HCT116 (cell line): Measurements from ENCODE around the gene DDX53. TPM values are rescaled to one million over a fixed set of nuclear protein-coding genes. Genes with fewer than 3 reads are reported as not detected.

Source experiments
- ATAC-seq: fragments of 200-7000 bp; cut with Tn5 transposase; 2 replicates; pipeline ENCODE4 v1.9.1; 2020; ENCODE audit warnings: mild to moderate bottlenecking, moderate library complexity
- BruUV-seq: library from RNA; stranded (reverse); fragments of 400-500 nt; replicated peaks from 2 replicates; lab custom pipeline; 2021; lab: Mats Ljungman, UMichigan
- CTCF ChIA-PET: fragments of 300-600 bp; sonication (Branson Sonifier 250); formaldehyde crosslinking; loops from one replicate; lab custom pipeline; 2021; ENCODE audit warnings: antibody characterized with exemption; lab: Charles Lee
- POLR2A ChIA-PET: fragments of 300-600, 350-600 bp; sonication (Branson Sonifier 250); formaldehyde crosslinking; loops from one replicate; lab custom pipeline; 2021; ENCODE audit warnings: antibody characterized with exemption; lab: Charles Lee
- RAD21 ChIA-PET, 2 experiments: fragments of 300-600 bp; sonication (Branson Sonifier 250); formaldehyde crosslinking; loops; one replicate each; lab custom pipeline; 2023; ENCODE audit warnings: low total read pairs in 2 of 2; ENCODE audit not compliant: uncharacterized antibody in 2 of 2, unreplicated experiment in 2 of 2, low non-redundant PET in 1 of 2; lab: Charles Lee
- DNase-seq: peaks from one replicate; pipeline ENCODE4 v3.0.0-alpha.2; 2010; ENCODE audit warnings: low read depth, low spot score
- H2AFZ ChIP-seq: fragments of 200-600 bp; shearing (Covaris generic), sonication (generic); 2 replicates; pipeline ENCODE4 v1.6.1; 2017; ENCODE audit warnings: low read depth, mixed run types, mixed read lengths, antibody characterized with exemption, low read length; ENCODE audit not compliant: poor library complexity, severe bottlenecking
- H3K27ac ChIP-seq: 2 replicates; pipeline ENCODE4 v1.5.1; 2012; ENCODE audit warnings: low read depth, low read length
- H3K27me3 ChIP-seq: fragments of 200-600 bp; sonication (generic); 2 replicates; pipeline ENCODE4 v1.6.1; 2016; ENCODE audit warnings: mixed run types, low read length, mixed read lengths; ENCODE audit not compliant: insufficient read depth
- H3K36me3 ChIP-seq, 2 experiments: fragments of 200-500 bp in 1 of 2; fragments of 200-600 bp in 1 of 2; sonication (Bioruptor generic) in 1 of 2; sonication (generic) in 1 of 2; 2 replicates each; pipeline versions ENCODE4 v1.5.1 to v1.6.1; 2014 to 2016; ENCODE audit warnings: low read length in 2 of 2, inconsistent platforms in 1 of 2, mixed read lengths in 1 of 2, mixed run types in 1 of 2; ENCODE audit not compliant: insufficient read depth in 2 of 2, control insufficient read depth in 1 of 2
- H3K4me1 ChIP-seq, 2 experiments: fragments of 200-600 bp in 1 of 2; sonication (generic) in 1 of 2; 2 replicates each; pipeline versions ENCODE4 v1.5.1 to v1.6.1; 2012 to 2017; ENCODE audit warnings: low read length in 2 of 2, inconsistent platforms in 1 of 2, mild to moderate bottlenecking in 1 of 2, mixed read lengths in 1 of 2, mixed run types in 1 of 2, moderate library complexity in 1 of 2; ENCODE audit not compliant: insufficient read depth in 2 of 2, control insufficient read depth in 1 of 2
- H3K4me2 ChIP-seq: fragments of 200-600 bp; sonication (generic); 2 replicates; pipeline ENCODE4 v1.6.1; 2017; ENCODE audit warnings: mixed run types, low read length, mixed read lengths
- H3K4me3 ChIP-seq, 2 experiments: fragments of 200-600 bp in 1 of 2; sonication (generic) in 1 of 2; replicated peaks in 1 of 2; 2 replicates each; pipeline ENCODE4 v1.5.1; 2011 to 2016; ENCODE audit warnings: low read length in 2 of 2, control low read depth in 1 of 2, low read depth in 1 of 2, mild to moderate bottlenecking in 1 of 2, mixed read lengths in 1 of 2, mixed run types in 1 of 2
- H3K79me2 ChIP-seq: fragments of 200-600 bp; sonication (generic); 2 replicates; pipeline ENCODE4 v1.6.1; 2017; ENCODE audit warnings: mild to moderate bottlenecking, mixed run types, low read length, moderate library complexity, mixed read lengths; ENCODE audit not compliant: insufficient read depth
- H3K9ac ChIP-seq: fragments of 200-600 bp; sonication (generic); 2 replicates; pipeline ENCODE4 v1.6.1; 2016; ENCODE audit warnings: low read length, mixed read lengths
- H3K9me2 ChIP-seq: fragments of 200-600 bp; sonication (generic), shearing (Covaris generic); 2 replicates; pipeline ENCODE4 v1.6.1; 2017; ENCODE audit warnings: mixed run types, mild to moderate bottlenecking, moderate library complexity; ENCODE audit not compliant: insufficient read depth
- H3K9me3 ChIP-seq, 2 experiments: fragments of 200-500 bp in 1 of 2; fragments of 200-600 bp in 1 of 2; sonication (Bioruptor generic) in 1 of 2; sonication (generic) in 1 of 2; 2 replicates each; pipeline ENCODE4 v1.6.1; 2014 to 2017; ENCODE audit warnings: low read length in 2 of 2, mixed read lengths in 2 of 2, inconsistent platforms in 1 of 2, low read depth in 1 of 2, mild to moderate bottlenecking in 1 of 2, mixed run types in 1 of 2, moderate library complexity in 1 of 2; ENCODE audit not compliant: control insufficient read depth in 1 of 2, insufficient read depth in 1 of 2
- H4K20me1 ChIP-seq: fragments of 200-600 bp; sonication (generic), shearing (Covaris generic); 2 replicates; pipeline ENCODE4 v1.6.1; 2017; ENCODE audit warnings: mixed run types, mild to moderate bottlenecking, moderate library complexity; ENCODE audit not compliant: insufficient read depth
- CBX3 ChIP-seq: IDR thresholded peaks from 2 replicates; pipeline ENCODE4 v1.6.1; 2012; ENCODE audit warnings: low read depth
- EGR1 ChIP-seq: IDR thresholded peaks from 2 replicates; pipeline ENCODE4 v1.6.1; 2012; ENCODE audit warnings: low read depth
- EZH2 ChIP-seq: fragments of 200-600 bp; sonication (generic); IDR thresholded peaks from 2 replicates; pipeline ENCODE4 v1.6.1; 2017; ENCODE audit warnings: antibody characterized with exemption, mixed run types
- EZH2phosphoT487 ChIP-seq: fragments of 200-600 bp; IDR thresholded peaks from 2 replicates; pipeline ENCODE4 v1.6.1; 2018; ENCODE audit warnings: antibody characterized with exemption, borderline replicate concordance
- RAD21 ChIP-seq: IDR thresholded peaks from 2 replicates; pipeline ENCODE4 v1.6.1; 2012; ENCODE audit warnings: low read depth, mild to moderate bottlenecking
- SIN3A ChIP-seq: IDR thresholded peaks from 2 replicates; pipeline ENCODE4 v1.6.1; 2012; ENCODE audit warnings: low read depth
- SRF ChIP-seq: IDR thresholded peaks from 2 replicates; pipeline ENCODE4 v1.6.1; 2012; ENCODE audit warnings: low read depth
- TCF7L2 ChIP-seq: IDR thresholded peaks from 2 replicates; pipeline ENCODE4 v1.7.0; 2011; ENCODE audit warnings: borderline replicate concordance, inconsistent platforms; ENCODE audit not compliant: insufficient read depth, insufficient read length; ENCODE audit errors: extremely low read depth
- YY1 ChIP-seq: IDR thresholded peaks from 2 replicates; pipeline ENCODE4 v1.6.1; 2011; ENCODE audit warnings: low read length, low read depth, moderate library complexity, mild to moderate bottlenecking; ENCODE audit not compliant: insufficient replicate concordance; ENCODE audit errors: extremely low read depth
- ZBTB33 ChIP-seq: IDR thresholded peaks from 2 replicates; pipeline ENCODE4 v1.6.1; 2011; ENCODE audit warnings: mild to moderate bottlenecking, low read length, moderate library complexity; ENCODE audit not compliant: insufficient replicate concordance; ENCODE audit errors: extremely low read depth
- ZNF274 ChIP-seq: fragments of 200-500 bp; sonication (Bioruptor generic); IDR thresholded peaks from 2 replicates; pipeline ENCODE4 v1.6.1; 2014; ENCODE audit warnings: mild to moderate bottlenecking, low read depth, low read length, inconsistent platforms
- intact Hi-C: fragments of 100-400 bp; cut with micrococcal nuclease; formaldehyde crosslinking; loops from 2 replicates; pipeline ENCODE4 v1.10.0; 2022
- total RNA-seq: library from RNA; stranded (reverse); gene quantifications from one replicate; pipeline ENCODE4 v1.2.1, GENCODE V29; 2021; ENCODE audit not compliant: unreplicated experiment
- TF ChIP-seq, protein P1 (sequence below): IDR thresholded peaks from 2 replicates; pipeline ENCODE4 v1.6.1; 2012
- TF ChIP-seq, protein P2 (sequence below), 3 experiments: fragments of 200-600 bp in 1 of 3; sonication (generic) in 1 of 3; IDR thresholded peaks in 2 of 3; conservative IDR thresholded peaks in 1 of 3; 2 replicates each; pipeline ENCODE4 v1.5.1; 2012 to 2017; ENCODE audit warnings: low read depth in 2 of 3, low read length in 2 of 3, antibody characterized with exemption in 1 of 3, borderline replicate concordance in 1 of 3, control low read depth in 1 of 3, mild to moderate bottlenecking in 1 of 3, mixed read lengths in 1 of 3, mixed run types in 1 of 3, moderate library complexity in 1 of 3; ENCODE audit not compliant: insufficient read depth in 1 of 3
- TF ChIP-seq, protein P3 (sequence below): IDR thresholded peaks from 2 replicates; pipeline ENCODE4 v1.6.1; 2012; ENCODE audit warnings: low read depth

Gene DDX53
- total RNA-seq, 1 experiment from 2014 or later: not detected

- TF ChIP-seq ZBTB33 (no peak), EZH2phosphoT487 (no peak), ZNF274 (no peak), EZH2 (no peak), YY1 (no peak), CBX3 (no peak), TCF7L2 (no peak), SRF (no peak), RAD21 (no peak), SIN3A (no peak), EGR1 (no peak)
- TF ChIP-seq, protein P1, sequence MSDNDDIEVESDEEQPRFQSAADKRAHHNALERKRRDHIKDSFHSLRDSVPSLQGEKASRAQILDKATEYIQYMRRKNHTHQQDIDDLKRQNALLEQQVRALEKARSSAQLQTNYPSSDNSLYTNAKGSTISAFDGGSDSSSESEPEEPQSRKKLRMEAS: no peak
- TF ChIP-seq, protein P2, sequence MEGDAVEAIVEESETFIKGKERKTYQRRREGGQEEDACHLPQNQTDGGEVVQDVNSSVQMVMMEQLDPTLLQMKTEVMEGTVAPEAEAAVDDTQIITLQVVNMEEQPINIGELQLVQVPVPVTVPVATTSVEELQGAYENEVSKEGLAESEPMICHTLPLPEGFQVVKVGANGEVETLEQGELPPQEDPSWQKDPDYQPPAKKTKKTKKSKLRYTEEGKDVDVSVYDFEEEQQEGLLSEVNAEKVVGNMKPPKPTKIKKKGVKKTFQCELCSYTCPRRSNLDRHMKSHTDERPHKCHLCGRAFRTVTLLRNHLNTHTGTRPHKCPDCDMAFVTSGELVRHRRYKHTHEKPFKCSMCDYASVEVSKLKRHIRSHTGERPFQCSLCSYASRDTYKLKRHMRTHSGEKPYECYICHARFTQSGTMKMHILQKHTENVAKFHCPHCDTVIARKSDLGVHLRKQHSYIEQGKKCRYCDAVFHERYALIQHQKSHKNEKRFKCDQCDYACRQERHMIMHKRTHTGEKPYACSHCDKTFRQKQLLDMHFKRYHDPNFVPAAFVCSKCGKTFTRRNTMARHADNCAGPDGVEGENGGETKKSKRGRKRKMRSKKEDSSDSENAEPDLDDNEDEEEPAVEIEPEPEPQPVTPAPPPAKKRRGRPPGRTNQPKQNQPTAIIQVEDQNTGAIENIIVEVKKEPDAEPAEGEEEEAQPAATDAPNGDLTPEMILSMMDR (IDR thresholded peaks at IDR 0.05 in 2 of 3, conservative IDR thresholded peaks at IDR 0.05 in 1 of 3; ENCODE audit: borderline replicate concordance in 1 of 3, insufficient read depth in 1 of 3, low read depth in 2 of 3, low read length in 2 of 3): no peak
- TF ChIP-seq, protein P3, sequence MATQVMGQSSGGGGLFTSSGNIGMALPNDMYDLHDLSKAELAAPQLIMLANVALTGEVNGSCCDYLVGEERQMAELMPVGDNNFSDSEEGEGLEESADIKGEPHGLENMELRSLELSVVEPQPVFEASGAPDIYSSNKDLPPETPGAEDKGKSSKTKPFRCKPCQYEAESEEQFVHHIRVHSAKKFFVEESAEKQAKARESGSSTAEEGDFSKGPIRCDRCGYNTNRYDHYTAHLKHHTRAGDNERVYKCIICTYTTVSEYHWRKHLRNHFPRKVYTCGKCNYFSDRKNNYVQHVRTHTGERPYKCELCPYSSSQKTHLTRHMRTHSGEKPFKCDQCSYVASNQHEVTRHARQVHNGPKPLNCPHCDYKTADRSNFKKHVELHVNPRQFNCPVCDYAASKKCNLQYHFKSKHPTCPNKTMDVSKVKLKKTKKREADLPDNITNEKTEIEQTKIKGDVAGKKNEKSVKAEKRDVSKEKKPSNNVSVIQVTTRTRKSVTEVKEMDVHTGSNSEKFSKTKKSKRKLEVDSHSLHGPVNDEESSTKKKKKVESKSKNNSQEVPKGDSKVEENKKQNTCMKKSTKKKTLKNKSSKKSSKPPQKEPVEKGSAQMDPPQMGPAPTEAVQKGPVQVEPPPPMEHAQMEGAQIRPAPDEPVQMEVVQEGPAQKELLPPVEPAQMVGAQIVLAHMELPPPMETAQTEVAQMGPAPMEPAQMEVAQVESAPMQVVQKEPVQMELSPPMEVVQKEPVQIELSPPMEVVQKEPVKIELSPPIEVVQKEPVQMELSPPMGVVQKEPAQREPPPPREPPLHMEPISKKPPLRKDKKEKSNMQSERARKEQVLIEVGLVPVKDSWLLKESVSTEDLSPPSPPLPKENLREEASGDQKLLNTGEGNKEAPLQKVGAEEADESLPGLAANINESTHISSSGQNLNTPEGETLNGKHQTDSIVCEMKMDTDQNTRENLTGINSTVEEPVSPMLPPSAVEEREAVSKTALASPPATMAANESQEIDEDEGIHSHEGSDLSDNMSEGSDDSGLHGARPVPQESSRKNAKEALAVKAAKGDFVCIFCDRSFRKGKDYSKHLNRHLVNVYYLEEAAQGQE: no peak
- H3K27me3 ChIP-seq: no peaks in the 10 kb centered on the region
- intact Hi-C loops: no loop called here
- no peak overlapping the region for H3K27ac ChIP-seq
- H3K9me2 ChIP-seq: no peaks in the 10 kb centered on the region
- ChIA-PET CTCF (no interaction called here), RAD21 (no interaction called here), POLR2A (no interaction called here)
- H3K4me3 ChIP-seq: no peak overlapping the region
- BruUV-seq: no TSS peak
- ATAC-seq: no peak
- H3K4me2 ChIP-seq: no peak overlapping the region
- H3K9ac ChIP-seq: no peak overlapping the region
- no peaks in the 10 kb centered on the region for H3K36me3 ChIP-seq
- H3K9me3 ChIP-seq: no peaks in the 10 kb centered on the region
- H3K79me2 ChIP-seq: no peaks in the 10 kb centered on the region
- no peak for DNase-seq
- H3K4me1 ChIP-seq: no peaks in the 10 kb centered on the region
- no peaks in the 10 kb centered on the region for H4K20me1 ChIP-seq
- no peak overlapping the region for H2AFZ ChIP-seq
These were observed 12.3 kb upstream of the DDX53 start for GRCh38 chrX:22987452-22987851.
